HG03354 (cell line): ENCODE data around the gene NR1H2.
A peak's percentile ranks its signal among the peaks of the same experiment; 100 is the strongest.

ENCODE experiments used
- ATAC-seq: cut with Tn5 transposase; IDR thresholded peaks from one replicate; pipeline ENCODE4 v1.9.1; 2021; ENCODE audit warnings: mild to moderate bottlenecking; ENCODE audit not compliant: unreplicated experiment, poor library complexity, severe bottlenecking

Gene NR1H2

DNA sequence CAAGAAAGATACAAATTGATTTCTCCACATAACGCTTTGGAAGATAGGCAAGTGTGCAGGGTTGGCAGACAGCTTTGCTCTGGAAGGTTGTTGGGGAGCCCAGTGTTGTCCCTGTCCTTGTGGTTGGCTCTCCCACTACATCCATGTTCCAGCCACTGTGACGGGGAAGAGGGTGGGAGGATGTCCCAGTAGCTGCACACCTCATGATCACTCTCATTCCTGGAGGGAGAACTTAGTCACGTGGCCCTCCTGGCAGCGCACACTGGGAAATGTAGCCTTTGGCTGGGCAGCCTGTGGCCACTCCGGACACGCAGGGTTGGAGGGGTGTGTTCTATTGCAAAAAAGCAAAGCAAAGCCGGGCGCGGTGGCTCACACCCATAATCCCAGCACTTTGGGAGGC, 17.8 kb downstream of the NR1H2 start:
- no peak for ATAC-seq

DNA sequence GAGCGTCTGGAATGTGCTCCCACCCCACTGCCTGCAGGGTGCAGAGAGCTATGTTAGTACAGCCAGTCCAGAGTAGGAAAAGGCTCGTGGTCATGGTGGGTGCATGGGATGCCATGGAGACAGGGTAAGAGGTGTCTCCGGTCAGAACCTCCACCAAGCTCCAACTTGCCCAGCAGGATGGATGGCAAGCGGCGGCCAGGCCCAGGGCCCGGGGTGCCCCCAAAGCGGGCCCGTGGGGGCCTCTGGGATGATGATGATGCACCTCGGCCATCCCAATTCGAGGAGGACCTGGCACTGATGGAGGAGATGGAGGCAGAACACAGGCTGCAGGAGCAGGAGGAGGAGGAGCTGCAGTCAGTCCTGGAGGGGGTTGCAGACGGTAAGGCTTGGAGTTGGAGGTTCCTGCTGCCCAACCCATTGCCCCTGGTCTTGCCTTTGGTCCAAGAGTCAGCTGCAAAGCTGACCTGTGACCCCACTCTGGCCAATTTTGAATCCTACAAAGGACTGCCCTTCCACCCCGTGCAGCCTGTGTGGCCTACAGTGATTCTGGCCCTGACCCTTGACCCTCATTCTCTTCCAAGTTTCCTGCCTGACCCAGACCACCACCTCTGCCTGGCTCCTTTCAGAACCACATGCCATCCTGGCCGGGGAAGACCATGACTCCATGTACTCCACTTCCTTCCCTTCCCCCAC, 22.6 kb downstream of the NR1H2 start:
- ATAC-seq, result no peak

DNA sequence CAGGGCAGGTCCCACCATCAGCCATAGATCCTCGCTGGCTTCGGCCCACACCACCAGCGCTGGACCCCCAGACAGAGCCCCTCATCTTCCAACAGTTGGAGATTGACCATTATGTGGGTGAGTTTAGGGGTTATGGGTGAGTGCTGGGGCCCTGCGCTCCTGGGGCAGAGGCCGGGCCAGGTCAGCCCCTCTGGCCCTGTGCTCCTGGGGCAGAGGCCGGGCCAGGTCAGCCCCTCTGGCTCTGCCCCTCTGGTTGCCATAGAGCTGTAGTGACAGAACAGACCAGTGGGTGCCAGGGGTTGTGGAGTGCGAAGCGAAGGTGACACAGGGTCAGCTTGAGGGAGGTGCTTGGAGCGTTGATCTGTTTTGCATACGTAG, 23.1 kb downstream of the NR1H2 start:
- ATAC-seq, result no peak

DNA sequence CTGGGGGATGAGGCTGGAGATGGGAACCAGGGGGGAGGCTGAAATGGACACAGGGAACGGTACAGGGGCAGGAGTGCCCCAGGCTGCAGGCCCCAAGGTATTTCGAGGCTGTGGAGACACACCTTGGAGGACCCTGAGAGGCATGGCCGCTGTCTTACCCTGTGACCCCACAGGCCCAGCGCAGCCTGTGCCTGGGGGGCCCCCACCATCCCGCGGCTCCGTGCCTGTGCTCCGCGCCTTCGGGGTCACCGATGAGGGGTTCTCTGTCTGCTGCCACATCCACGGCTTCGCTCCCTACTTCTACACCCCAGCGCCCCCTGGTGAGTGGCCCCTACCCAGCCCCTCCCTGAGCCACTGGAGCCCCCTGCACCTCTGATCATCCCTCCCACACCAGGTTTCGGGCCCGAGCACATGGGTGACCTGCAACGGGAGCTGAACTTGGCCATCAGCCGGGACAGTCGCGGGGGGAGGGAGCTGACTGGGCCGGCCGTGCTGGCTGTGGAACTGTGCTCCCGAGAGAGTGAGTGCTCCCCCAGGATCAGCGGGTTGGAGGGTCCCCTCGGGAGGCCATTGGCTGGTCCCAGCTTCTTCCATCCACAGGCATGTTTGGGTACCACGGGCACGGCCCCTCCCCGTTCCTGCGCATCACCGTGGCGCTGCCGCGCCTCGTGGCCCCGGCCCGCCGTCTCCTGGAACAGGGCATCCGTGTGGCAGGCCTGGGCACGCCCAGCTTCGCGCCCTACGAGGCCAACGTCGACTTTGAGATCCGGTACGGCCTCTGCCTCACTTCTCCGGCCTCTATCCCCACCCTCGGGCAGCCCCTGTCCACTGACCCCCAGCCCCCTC, 25.6 kb downstream of the NR1H2 start:
- no peak for ATAC-seq

DNA sequence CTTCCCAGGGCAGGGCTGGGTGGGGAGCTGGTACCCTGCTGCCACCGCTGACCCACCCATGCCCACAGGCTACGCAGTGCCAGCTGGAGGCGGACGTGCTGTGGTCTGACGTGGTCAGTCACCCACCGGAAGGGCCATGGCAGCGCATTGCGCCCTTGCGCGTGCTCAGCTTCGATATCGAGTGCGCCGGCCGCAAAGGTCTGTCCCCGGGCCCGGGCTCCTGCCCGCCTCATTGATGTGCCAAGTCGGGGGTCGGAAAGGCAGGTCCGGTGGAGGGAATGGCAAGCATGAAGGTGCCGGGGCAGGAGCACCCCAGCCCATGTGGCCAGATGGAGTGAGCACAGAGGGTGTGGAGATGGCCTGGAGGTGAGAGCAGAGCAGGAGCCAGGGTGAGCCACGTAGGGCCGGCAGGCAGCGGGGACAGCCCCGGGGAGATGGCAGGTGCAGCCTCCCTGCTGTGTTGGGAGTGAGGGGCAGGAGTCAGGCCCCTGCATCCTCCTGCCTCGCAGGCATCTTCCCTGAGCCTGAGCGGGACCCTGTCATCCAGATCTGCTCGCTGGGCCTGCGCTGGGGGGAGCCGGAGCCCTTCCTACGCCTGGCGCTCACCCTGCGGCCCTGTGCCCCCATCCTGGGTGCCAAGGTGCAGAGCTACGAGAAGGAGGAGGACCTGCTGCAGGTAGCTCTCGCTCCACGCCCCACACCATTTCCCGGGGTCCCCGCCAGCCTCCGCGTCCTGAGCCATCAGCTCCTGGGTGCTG, 26.5 kb downstream of the NR1H2 start:
- ATAC-seq, result no peak

DNA sequence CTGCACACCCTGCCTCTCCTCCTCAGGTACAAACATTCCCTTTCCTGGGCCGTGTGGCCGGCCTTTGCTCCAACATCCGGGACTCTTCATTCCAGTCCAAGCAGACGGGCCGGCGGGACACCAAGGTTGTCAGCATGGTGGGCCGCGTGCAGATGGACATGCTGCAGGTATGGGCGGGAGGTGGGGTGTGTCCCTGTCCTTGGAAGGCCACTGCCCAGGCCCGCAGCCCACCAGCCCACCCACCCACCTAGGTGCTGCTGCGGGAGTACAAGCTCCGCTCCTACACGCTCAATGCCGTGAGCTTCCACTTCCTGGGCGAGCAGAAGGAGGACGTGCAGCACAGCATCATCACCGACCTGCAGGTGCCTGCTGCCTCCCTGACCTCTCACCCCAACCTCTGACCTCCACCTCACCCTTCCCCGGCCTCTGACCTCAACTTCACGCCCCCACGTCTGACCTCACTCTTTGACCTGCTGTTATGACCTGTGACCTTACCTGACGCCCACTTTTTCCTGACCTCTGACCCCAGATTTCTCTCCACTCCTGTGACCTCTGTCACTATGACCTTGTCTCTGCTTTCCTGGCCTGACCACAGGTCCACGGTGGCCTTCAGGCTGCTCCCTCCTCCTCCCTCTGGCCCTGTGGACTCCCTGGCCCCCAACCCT, 30.0 kb downstream of the NR1H2 start:
- no peak for ATAC-seq

DNA sequence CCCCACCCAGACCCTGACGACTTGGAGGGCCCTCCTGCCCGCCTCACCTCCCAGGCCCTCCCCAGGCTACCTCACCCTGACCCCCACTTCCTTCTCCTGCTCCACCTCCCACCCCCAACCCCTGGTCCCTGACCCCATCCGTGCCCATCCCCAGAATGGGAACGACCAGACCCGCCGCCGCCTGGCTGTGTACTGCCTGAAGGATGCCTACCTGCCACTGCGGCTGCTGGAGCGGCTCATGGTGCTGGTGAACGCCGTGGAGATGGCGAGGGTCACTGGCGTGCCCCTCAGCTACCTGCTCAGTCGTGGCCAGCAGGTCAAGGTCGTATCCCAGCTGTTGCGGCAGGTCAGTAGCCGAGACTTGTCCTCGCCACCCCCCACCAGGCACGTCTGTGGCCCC, 30.6 kb downstream of the NR1H2 start:
- ATAC-seq, result no peak

DNA sequence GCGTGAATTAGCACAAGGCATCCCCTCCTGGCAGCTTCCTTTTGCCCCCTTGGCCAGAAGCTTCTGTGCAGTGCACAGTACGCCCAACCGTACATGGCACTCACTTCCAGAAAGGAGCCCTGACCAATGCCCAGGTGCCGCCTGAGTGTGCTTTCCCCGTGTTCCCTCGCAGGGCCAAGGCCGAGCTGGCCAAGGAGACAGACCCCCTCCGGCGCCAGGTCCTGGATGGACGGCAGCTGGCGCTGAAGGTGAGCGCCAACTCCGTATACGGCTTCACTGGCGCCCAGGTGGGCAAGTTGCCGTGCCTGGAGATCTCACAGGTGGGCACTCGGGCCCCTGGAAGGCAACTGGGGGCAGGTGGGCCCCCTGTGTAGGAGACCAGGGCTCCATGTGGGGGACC, 33.1 kb downstream of the NR1H2 start:
- no peak for ATAC-seq

DNA sequence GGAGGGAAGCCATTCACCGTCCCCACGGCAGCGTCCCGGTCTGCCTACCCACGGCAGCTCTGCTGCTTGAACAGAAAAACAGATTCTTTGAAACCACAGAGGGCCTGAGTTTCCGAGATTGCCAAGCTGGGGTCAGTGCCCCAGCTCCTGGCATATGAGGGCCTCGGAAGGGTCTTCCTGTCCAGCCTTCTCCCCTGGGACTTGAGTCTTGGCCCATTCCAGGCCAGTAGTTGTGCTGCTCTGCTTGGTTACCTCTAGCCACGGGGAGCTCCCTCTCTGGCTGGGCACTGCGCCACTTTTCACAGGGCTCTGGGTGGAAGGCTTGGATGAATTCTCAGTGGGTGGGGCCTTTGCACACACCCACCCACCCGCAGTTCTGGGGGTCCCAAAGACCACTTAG, 33.9 kb downstream of the NR1H2 start:
- no peak for ATAC-seq

DNA sequence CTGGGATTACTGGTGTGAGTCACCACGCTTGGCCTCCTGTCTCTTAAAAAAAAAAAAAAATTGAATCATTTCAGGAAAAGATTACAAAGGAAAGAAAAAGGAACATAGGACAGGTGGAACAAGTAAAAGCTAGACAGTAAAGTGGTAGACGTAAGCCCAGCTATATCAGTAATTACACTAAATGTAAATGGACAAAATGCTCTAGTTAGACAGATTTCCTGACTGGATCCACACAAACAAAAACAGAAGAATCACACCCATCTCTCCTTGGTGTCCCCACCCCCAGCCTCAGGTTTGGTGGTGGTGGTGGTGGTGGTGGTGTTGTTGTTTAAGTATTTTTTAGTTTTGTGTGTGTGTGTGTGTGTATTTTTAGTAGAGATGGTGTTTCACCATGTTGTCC, 36.2 kb downstream of the NR1H2 start:
- ATAC-seq, result no peak

DNA sequence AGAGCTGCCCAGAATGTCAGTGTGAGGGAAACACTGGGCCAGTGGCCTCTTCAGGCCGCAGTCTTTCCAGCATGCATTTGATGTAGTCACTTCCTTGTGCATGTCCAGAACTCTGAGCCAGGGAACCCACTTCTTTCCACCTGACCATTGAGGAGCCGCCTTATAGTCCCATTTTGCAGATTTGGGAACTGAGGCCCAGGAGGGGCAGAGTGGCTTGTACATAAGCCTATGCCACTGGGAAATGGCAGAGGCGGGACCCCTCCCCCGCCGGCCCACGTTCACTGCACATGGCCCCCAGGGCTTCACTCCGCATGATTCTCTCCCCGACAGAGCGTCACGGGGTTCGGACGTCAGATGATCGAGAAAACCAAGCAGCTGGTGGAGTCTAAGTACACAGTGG, 36.8 kb downstream of the NR1H2 start:
- no peak for ATAC-seq

DNA sequence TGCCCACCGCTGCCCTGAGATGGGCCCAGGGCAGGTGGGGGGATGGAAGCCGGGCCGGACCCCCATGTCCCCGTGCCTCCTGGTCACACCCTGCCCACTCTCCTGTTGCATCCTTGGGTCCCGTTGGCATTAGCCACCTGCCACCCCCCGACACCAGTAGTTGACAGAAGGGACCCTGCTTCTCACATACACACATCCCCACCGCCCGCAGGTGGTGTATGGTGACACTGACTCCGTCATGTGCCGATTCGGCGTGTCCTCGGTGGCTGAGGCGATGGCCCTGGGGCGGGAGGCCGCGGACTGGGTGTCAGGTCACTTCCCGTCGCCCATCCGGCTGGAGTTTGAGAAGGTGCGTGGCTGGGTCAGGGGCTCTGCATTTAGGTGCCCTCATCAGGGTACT, 37.3 kb downstream of the NR1H2 start:
- no peak for ATAC-seq

DNA sequence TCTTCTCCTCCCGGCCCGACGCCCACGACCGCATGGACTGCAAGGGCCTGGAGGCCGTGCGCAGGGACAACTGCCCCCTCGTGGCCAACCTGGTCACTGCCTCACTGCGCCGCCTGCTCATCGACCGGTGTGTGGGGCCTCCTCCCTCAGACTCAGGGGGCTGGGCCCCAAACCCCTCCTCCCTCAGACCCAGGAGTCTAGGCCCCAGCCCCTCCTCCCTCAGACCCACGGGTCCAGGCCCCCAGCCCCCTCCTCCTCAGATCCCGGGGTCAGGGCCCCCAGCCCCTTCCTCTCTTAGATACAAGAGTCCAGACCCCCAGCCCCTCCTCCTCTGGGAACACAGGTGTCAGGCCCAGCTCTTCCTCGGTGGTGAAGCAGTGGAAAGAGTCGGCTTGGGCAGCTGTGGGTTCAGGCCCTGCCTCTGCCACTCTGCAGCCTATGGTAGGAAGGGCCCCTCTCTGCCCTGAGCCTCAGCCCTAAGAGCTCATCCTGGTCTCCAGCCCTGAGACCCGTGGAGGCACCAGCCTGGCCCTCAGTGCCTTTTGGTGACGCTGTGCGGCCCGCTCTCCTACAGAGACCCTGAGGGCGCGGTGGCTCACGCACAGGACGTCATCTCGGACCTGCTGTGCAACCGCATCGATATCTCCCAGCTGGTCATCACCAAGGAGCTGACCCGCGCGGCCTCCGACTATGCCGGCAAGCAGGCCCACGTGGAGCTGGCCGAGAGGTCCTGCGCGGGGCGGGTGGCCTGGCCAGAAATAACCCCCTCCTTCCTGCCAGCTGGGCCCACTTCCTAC, 38.8 kb downstream of the NR1H2 start:
- peak; percentile 39 for ATAC-seq

DNA sequence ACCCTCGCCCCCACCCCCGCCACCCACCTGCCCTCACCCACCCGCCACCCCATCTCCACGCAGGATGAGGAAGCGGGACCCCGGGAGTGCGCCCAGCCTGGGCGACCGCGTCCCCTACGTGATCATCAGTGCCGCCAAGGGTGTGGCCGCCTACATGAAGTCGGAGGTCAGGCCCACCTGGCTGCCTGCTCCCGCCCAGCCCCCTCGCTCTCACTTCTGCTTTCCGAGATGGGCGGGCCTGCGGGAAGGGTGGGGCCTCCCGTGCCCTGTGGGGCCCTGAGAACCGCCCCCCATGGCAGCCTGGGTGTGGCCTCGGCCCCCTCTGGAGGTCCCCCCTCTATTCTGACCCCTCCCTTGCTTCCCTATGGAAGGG, 39.4 kb downstream of the NR1H2 start:
- peak; percentile 48 for ATAC-seq

DNA sequence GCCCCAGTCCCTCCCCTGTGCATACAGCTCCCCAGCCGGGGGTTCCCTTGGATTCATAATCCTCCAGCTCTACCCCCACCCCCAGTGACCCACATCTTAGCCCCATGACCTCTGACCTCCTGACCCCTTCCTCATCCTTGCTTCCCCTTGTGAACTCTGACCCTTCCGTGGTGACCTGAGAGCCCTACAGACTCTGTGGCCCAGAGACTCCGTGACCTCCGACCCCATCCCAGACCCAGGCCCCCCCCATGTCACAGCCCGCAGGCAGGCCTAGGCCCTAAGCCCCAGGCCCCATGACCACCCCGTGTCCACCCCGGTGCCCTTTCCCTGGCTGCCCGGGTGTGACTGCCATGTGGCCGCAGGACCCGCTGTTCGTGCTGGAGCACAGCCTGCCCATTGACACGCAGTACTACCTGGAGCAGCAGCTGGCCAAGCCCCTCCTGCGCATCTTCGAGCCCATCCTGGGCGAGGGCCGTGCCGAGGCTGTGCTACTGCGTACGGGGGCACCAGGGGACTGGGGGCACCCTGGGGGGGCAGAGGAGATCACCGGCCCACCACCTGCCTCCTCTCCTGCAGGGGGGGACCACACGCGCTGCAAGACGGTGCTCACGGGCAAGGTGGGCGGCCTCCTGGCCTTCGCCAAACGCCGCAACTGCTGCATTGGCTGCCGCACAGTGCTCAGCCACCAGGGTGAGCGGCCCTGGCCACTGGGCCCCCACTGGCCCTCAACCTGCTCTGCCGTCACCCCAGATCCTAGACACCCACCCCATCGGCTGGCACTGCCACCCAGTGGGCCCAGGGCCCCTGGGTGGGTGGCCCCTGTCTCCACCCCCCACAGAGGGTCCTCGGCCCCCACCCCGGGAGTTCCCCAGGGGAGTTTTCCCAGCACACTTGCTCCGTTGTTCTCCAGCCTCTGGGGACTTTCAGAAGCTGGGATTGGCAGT, 40.0 kb downstream of the NR1H2 start:
- no peak for ATAC-seq

DNA sequence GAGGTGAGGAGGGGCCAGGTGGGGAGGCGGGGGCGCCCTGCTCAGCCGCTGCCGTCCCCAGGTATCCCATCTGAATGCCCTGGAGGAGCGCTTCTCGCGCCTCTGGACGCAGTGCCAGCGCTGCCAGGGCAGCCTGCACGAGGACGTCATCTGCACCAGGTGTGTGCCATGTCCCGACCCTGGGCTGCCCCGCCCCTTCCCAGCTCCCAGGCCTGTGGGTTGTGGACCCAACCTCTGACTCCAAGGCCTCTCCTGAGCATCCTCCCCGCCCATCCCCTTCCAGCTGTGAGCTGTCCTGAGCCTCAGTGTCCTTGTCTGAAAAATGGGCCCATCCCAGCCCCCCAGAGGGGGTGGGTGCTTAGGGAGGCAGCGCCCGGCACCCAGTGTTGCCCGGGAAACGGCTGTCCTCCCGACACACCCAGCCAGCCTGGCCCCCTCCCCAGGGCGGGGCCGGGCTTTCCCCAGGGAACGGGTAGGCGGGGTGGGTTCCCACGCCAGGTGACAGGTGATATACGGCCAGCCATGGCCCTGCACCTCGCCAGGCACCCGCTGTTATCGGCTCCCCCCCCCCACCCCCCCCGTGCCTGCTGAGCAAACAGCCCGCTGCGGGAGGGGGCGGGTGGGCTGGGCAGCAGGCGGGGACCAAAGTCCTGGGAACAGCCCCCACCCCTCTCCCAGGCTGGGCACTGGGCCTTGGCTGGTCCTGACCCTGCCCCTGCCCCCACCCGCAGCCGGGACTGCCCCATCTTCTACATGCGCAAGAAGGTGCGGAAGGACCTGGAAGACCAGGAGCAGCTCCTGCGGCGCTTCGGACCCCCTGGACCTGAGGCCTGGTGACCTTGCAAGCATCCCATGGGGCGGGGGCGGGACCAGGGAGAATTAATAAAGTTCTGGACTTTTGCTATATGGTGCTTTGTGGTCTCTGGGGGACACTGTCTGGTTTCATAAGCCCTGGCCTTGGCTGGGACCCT, 41.1 kb downstream of the NR1H2 start:
- no peak for ATAC-seq
